Natural killer cell treated with Interleukin-12 subunit alpha and Interleukin-12 subunit beta and Interleukin-15 and Interleukin-18, amount 100 ng/mL, for 72 hours (primary cell): ENCODE measurements around the gene OGN. TPM values are rescaled to one million over a fixed set of nuclear protein-coding genes. Genes with fewer than 3 reads are reported as not detected.
"Not testable (repeated sequence)": the region's sequence is repeated elsewhere in the genome, so short reads cannot be mapped to it uniquely, and the experiment has no call there.

Source experiments
- ATAC-seq, 2 donors: fragments of 150-1000 bp; cut with Tn5 transposase in 1 of 2; sonication (Bioruptor Pico), chemical (Tn5 transposase) in 1 of 2; 2 replicates each; pipeline ENCODE4 v1.10.0; 2021
- DNase-seq: peaks from one replicate; pipeline ENCODE4 v3.0.0; 2022; ENCODE audit warnings: low spot score
- H3K27ac Mint-ChIP-seq, 2 donors: 1 replicate in 1 of 2; 2 replicates in 1 of 2; pipeline ENCODE4 v1.8.0; 2022; ENCODE audit warnings: mixed read lengths in 2 of 2, mild to moderate bottlenecking in 1 of 2, moderate library complexity in 1 of 2
- H3K27me3 Mint-ChIP-seq, 2 donors: 1 replicate in 1 of 2; 2 replicates in 1 of 2; pipeline ENCODE4 v1.8.0; 2022; ENCODE audit warnings: mixed read lengths in 2 of 2
- H3K36me3 Mint-ChIP-seq: one replicate; pipeline ENCODE4 v1.8.0; 2022; ENCODE audit warnings: mixed read lengths
- H3K4me1 Mint-ChIP-seq, 2 donors: 1 replicate in 1 of 2; 2 replicates in 1 of 2; pipeline ENCODE4 v1.8.0; 2022; ENCODE audit warnings: low read depth in 2 of 2, mixed read lengths in 2 of 2, mild to moderate bottlenecking in 1 of 2
- H3K4me3 Mint-ChIP-seq: one replicate; pipeline ENCODE4 v1.8.0; 2022; ENCODE audit warnings: mixed read lengths
- H3K9me3 Mint-ChIP-seq: 2 replicates; pipeline ENCODE4 v1.8.0; 2022; ENCODE audit warnings: mixed read lengths
- total RNA-seq, 2 donors: library from RNA; stranded (reverse); gene quantifications; one replicate each; pipeline ENCODE4 v1.2.3, GENCODE V29; 2022

The OGN gene
- total RNA-seq, 2 donors from 2014 or later, result not detected

GRCh38 chr9:92423612-92424011 lies 19.2 kb upstream of the OGN start:
- H3K4me1 Mint-ChIP-seq, result no peaks in the 10 kb centered on the region
- no peak for ATAC-seq

GRCh38 chr9:92422611-92423338 lies 18.4 kb upstream of the OGN start:
- no peaks in the 10 kb centered on the region for H3K9me3 Mint-ChIP-seq

More at GRCh38 chr9:92423612-92424011, 19.2 kb upstream of the OGN start:
- Mint-ChIP-seq H3K36me3 (no peaks in the 10 kb centered on the region), H3K4me3 (no peak overlapping the region), H3K9me3 (no peaks in the 10 kb centered on the region), H3K27me3 (no peaks in the 10 kb centered on the region), H3K27ac (no peak overlapping the region)
- no peak for DNase-seq

GRCh38 chr9:92414566-92414965 lies 10.2 kb upstream of the OGN start:
- Mint-ChIP-seq H3K4me3 (no peak overlapping the region), H3K9me3 (no peaks in the 10 kb centered on the region), H3K27me3 (no peaks in the 10 kb centered on the region), H3K27ac (no peak overlapping the region), H3K36me3 (no peaks in the 10 kb centered on the region), H3K4me1 (no peaks in the 10 kb centered on the region)
- ATAC-seq, result no peak
- no peak for DNase-seq

More at GRCh38 chr9:92422611-92423338, 18.4 kb upstream of the OGN start:
- ATAC-seq, result no peak
- Mint-ChIP-seq H3K4me3 (no peak overlapping the region), H3K27me3 (no peaks in the 10 kb centered on the region), H3K36me3 (no peaks in the 10 kb centered on the region), H3K4me1 (no peaks in the 10 kb centered on the region), H3K27ac (no peak overlapping the region)
- DNase-seq, result no peak

- not testable (repeated sequence) for DNase-seq, H3K4me3 Mint-ChIP-seq, H3K27ac Mint-ChIP-seq, H3K9me3 Mint-ChIP-seq, H3K36me3 Mint-ChIP-seq, ATAC-seq, H3K27me3 Mint-ChIP-seq
- H3K4me1 Mint-ChIP-seq, result peaks cover 11 to 13% of the 10 kb centered on the region in 2 donors
These were observed 6.8 kb upstream of the OGN start for GRCh38 chr9:92411157-92411556.

GRCh38 chr9:92408747-92409478 lies 4.5 kb upstream of the OGN start:
- Mint-ChIP-seq H3K27me3 (no peaks in the 10 kb centered on the region), H3K4me3 (no peak overlapping the region), H3K4me1 (peaks cover 15 to 19% of the 10 kb centered on the region in 2 donors), H3K27ac (no peak overlapping the region), H3K36me3 (no peaks in the 10 kb centered on the region), H3K9me3 (no peaks in the 10 kb centered on the region)
- ATAC-seq (no peak), DNase-seq (no peak)

GRCh38 chr9:92407818-92408217 lies 3.4 kb upstream of the OGN start:
- Mint-ChIP-seq H3K4me1 (peaks cover 15 to 19% of the 10 kb centered on the region in 2 donors), H3K9me3 (no peaks in the 10 kb centered on the region), H3K27ac (no peak overlapping the region), H3K36me3 (no peaks in the 10 kb centered on the region), H3K27me3 (no peaks in the 10 kb centered on the region), H3K4me3 (no peak overlapping the region)
- DNase-seq, result no peak
- ATAC-seq, result no peak

GRCh38 chr9:92406477-92406876 lies 2.1 kb upstream of the OGN start:
- Mint-ChIP-seq H3K36me3 (no peaks in the 10 kb centered on the region), H3K27ac (peak overlapping the region; percentile 64 to 78), H3K9me3 (no peaks in the 10 kb centered on the region), H3K27me3 (no peaks in the 10 kb centered on the region), H3K4me1 (peaks cover 15 to 24% of the 10 kb centered on the region in 2 donors), H3K4me3 (peak overlapping the region; percentile 67)
- ATAC-seq (peak; percentile 79 to 83), DNase-seq (no peak)

GRCh38 chr9:92405818-92406217 lies 1.4 kb upstream of the OGN start:
- H3K27me3 Mint-ChIP-seq, result no peaks in the 10 kb centered on the region
- peak overlapping the region; percentile 64 to 78 for H3K27ac Mint-ChIP-seq
- no peak for DNase-seq
- no peaks in the 10 kb centered on the region for H3K36me3 Mint-ChIP-seq
- ATAC-seq, result no peak
- peaks cover 15 to 24% of the 10 kb centered on the region in 2 donors for H3K4me1 Mint-ChIP-seq
- peak overlapping the region; percentile 67 for H3K4me3 Mint-ChIP-seq
- no peaks in the 10 kb centered on the region for H3K9me3 Mint-ChIP-seq

- Mint-ChIP-seq H3K4me1 (peaks cover 15 to 24% of the 10 kb centered on the region in 2 donors), H3K4me3 (no peak overlapping the region), H3K36me3 (no peaks in the 10 kb centered on the region), H3K9me3 (no peaks in the 10 kb centered on the region), H3K27ac (no peak overlapping the region), H3K27me3 (no peaks in the 10 kb centered on the region)
- ATAC-seq (no peak), DNase-seq (no peak)
These were observed 1.3 kb downstream of the OGN start for GRCh38 chr9:92402826-92403745.

GRCh38 chr9:92402360-92402759 lies 2.0 kb downstream of the OGN start:
- Mint-ChIP-seq H3K4me1 (peaks cover 15 to 24% of the 10 kb centered on the region in 2 donors), H3K27ac (no peak overlapping the region), H3K9me3 (no peaks in the 10 kb centered on the region), H3K27me3 (no peaks in the 10 kb centered on the region), H3K36me3 (no peaks in the 10 kb centered on the region), H3K4me3 (no peak overlapping the region)
- DNase-seq (no peak), ATAC-seq (no peak)

- H3K27me3 Mint-ChIP-seq, result no peaks in the 10 kb centered on the region
- H3K36me3 Mint-ChIP-seq, result no peaks in the 10 kb centered on the region
These were observed 6.5 kb downstream of the OGN start for GRCh38 chr9:92397853-92398252.

GRCh38 chr9:92395617-92396016 lies 8.8 kb downstream of the OGN start:
- H3K4me3 Mint-ChIP-seq, result no peak overlapping the region

More at GRCh38 chr9:92397853-92398252, 6.5 kb downstream of the OGN start:
- peaks cover 0 to 6% of the 10 kb centered on the region in 2 donors for H3K4me1 Mint-ChIP-seq
- ATAC-seq (no peak), DNase-seq (no peak)
- H3K9me3 Mint-ChIP-seq, result no peaks in the 10 kb centered on the region
- H3K4me3 Mint-ChIP-seq, result no peak overlapping the region
- H3K27ac Mint-ChIP-seq, result no peak overlapping the region

GRCh38 chr9:92393686-92394085 lies 10.7 kb downstream of the OGN start:
- Mint-ChIP-seq H3K4me1 (no peaks in the 10 kb centered on the region), H3K36me3 (no peaks in the 10 kb centered on the region), H3K9me3 (no peaks in the 10 kb centered on the region), H3K4me3 (no peak overlapping the region), H3K27ac (no peak overlapping the region), H3K27me3 (no peaks in the 10 kb centered on the region)
- ATAC-seq (no peak), DNase-seq (no peak)

More at GRCh38 chr9:92395617-92396016, 8.8 kb downstream of the OGN start:
- no peaks in the 10 kb centered on the region for H3K9me3 Mint-ChIP-seq
- no peak for ATAC-seq
- no peaks in the 10 kb centered on the region for H3K36me3 Mint-ChIP-seq
- H3K27ac Mint-ChIP-seq, result no peak overlapping the region
- H3K27me3 Mint-ChIP-seq, result no peaks in the 10 kb centered on the region
- H3K4me1 Mint-ChIP-seq, result no peaks in the 10 kb centered on the region
- no peak for DNase-seq
